Raji (cell line): ENCODE measurements around the gene ZNF581.
A peak's percentile ranks its signal among the peaks of the same experiment; 100 is the strongest.

Experiments used
- POLR2A ChIP-seq: IDR thresholded peaks from 2 replicates; pipeline ENCODE4 v1.6.1; 2011; ENCODE audit warnings: low read depth, low read length, control low read depth; ENCODE audit not compliant: insufficient read depth

ZNF581 gene

DNA sequence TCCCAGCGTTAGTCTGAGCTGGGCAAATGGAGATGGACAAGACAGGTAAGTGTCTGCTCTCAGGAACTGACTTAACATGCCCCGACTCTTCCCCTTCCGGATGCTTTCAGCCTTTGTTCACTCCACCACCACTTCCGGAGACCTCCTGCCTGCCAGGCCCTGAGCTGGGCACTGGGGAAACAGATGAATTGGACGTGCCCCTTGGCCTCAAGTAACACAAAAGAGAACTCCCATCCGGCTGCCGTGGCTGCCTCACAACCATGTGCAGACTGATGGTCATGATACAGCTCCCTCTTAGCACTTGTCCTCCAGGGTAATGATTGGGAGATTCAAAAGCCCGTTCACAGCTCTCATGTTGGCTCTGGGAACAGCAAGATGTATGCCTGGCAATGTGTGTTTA, 26.0 kb upstream of the ZNF581 start:
- TF ChIP-seq POLR2A = no peak

DNA sequence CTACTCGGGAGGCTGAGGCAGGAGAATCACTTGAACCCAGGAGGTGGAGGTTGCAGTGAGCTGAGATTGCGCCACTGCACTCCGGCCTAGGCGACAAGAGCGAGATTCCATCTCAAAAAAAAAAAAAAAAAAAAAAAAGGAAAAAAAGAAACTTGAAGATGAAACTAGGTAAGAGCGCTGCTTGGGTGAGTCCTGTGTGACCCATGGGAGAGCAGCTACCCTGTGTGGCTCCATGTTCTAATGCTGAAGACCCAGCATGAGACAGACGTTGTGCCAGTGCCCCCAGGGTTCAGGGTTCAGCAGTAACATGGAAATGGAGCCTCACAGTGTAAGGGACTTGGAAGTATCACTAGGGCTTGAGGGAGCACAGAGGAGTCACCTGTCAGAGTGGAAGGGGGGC, 25.0 kb upstream of the ZNF581 start:
- no peak for TF ChIP-seq POLR2A

DNA sequence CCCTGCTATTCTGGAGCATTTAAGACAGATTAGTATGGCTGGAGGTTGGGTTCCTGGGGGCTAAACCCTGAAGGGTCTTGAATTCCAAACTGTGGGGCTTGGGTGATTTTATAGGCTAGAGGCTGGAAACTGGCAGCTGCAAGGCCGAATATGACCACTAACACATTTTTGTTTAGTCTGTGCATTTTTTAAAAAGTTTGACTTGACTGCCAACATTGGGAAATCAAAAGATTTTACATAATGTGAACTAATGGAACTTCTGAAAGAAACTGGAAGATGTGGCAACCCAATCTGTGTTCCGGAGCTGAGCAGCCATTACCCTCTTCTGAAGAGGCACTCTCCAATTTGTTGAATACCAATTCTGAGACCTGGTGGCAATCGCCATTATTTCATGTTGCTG, 24.2 kb upstream of the ZNF581 start:
- no peak for TF ChIP-seq POLR2A

DNA sequence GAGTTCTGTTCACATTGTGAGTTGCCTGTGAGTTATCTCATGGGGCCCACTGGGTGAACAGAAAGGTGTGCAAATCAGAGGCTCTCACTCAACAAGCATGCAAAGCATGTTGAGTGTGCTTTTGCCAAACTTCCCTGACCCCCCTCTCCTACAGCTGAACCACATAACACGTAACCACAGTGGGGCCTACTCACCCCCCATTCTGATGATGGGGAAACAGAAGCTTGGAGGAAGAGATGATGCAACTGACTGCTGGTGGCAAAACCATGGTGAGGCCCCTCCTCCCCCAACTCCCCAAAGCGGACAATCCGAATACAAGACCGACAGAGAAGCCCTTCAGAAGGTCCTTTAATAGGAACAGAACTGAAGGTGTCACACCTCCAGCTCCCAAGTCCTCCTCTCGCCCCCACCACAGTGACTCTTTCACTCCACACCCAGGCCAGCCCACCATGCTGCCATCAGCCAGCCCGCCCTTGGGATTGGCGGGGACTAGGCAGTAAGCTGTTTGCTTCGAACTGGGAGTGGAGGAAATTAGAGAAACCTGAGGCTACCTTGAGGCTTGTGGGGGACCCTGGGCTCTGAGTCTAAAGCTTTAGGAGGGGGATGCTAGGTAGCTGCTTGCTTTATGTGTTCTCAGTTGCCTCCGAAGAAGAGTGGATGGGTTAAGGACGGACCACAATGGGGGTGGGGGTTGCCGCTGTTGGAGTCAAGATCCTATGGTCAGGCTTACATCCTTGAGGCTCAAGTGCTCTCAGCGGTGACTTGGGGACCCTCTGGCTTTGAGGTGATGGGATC, 22.8 kb upstream of the ZNF581 start:
- TF ChIP-seq POLR2A = no peak

DNA sequence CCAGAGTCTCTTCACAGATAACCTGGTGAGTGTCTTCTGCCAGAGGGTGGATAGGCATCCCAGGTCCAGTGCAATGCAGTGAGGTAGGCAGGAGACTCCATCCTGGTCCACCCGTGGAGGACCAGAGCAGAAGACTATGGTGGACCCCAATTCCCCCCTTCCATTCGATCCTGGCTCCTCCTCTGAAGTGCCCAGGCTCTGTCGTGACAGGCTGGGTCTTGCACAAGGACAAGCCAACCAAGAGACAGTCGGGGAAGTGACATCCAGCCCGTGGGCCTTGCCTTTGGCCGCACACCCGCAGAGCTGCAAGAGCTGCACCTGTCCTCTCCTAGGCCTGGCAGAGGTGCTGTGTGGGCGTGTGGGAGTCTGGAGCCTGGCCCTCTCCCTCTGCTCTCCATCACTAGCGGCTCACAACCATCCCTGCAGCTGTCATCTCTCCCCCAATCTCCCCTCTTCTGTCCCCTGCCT, 22.2 kb upstream of the ZNF581 start:
- no peak for TF ChIP-seq POLR2A

DNA sequence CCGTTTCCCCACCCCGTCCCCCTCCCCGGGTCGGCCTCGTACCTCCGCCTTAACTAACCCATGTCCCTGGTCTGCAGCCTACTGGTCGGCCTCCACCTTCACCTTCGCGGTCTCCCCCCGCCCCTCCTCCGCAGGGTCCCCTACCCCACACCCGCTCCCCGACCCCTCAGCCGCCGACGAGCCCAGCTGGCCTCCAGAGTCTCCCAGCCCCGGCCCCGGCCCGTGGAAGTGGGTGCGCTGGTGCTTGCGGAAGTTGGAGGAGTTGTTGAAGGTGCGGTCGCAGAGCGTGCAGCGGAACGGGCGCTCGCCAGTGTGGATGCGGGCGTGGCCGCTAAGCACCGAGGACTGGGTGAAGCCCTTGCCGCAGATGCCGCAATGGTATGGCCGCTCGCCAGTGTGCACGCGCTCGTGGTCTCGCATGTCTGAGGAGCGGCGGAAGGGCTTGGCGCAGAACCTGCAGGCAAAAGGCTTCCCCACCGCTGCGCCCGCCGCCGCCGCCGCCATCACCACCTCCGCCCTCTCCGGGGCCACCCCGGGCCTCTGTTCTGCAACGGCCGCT, 21.7 kb upstream of the ZNF581 start:
- TF ChIP-seq POLR2A = no peak

DNA sequence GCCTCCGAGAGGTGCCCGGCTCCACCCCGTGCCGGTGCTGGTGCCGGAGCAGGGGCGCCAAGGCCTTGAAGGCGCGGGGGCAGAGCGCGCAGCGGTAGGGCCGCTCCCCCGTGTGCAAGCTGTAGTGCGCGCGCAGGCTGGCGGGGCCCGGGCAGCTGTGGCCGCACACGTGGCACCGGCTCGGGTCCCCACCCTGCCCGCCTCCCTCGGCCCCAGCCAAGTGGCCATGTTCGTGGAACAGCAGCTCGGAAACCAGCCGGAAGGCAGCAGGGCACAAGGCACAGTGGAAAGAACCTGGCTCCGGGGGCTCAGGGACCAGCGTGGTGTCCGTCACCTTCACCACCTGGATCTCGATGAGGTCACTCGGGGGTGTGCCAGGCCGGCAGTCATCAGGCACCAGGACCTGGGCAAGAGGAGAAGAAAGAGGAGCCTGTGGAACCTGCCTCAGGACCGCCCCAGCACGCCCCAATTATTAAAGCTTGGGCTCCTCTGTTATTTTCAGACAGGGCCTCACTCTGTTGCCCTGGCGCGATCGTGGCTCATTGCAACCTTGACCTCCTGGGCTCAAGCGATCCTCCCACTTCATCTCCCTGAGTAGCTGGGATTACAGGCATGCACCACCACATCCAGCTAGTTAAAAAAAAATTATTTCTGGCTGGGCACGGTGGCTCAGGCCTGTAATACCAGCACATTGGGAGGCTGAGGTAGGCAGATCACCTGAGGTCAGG, 21.0 kb upstream of the ZNF581 start:
- no peak for TF ChIP-seq POLR2A

DNA sequence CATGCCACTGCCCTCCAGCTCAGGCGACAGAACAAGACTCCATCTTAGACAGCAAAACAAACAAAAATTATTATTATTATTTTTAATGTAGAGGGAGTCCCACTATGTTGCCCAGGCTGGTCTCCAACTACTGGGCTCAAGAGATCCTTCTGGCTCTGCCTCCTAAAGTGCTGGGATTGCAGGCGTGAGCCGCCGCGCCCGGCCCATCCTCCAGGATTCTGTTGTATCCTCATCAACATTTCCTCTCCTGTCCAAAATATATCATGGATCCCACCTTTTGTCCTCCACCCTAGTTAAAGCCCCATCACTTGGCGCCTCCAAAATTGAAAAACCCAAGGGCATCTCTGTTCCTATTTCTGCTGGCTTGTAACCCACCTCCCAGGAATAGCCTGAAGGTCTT, 20.3 kb upstream of the ZNF581 start:
- no peak for TF ChIP-seq POLR2A

DNA sequence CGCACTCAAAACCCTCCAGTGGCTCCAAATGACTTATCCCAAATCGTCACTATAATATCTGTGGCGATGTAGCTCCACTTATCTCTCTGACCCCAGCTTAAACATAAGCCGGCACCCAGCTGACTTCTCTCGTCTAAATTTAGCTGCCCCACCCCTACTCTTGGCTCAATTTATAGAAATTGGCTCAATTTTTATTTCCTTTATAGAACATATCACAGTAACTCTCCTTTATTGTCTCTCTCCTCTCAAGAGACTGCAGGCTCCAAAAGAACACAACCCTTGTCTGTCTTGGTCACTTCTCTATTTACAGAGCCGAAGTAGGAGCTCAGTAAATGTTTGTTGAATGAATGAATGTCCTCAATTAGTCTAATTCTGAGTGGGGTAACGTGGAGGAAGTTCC, 19.9 kb upstream of the ZNF581 start:
- TF ChIP-seq POLR2A = no peak

DNA sequence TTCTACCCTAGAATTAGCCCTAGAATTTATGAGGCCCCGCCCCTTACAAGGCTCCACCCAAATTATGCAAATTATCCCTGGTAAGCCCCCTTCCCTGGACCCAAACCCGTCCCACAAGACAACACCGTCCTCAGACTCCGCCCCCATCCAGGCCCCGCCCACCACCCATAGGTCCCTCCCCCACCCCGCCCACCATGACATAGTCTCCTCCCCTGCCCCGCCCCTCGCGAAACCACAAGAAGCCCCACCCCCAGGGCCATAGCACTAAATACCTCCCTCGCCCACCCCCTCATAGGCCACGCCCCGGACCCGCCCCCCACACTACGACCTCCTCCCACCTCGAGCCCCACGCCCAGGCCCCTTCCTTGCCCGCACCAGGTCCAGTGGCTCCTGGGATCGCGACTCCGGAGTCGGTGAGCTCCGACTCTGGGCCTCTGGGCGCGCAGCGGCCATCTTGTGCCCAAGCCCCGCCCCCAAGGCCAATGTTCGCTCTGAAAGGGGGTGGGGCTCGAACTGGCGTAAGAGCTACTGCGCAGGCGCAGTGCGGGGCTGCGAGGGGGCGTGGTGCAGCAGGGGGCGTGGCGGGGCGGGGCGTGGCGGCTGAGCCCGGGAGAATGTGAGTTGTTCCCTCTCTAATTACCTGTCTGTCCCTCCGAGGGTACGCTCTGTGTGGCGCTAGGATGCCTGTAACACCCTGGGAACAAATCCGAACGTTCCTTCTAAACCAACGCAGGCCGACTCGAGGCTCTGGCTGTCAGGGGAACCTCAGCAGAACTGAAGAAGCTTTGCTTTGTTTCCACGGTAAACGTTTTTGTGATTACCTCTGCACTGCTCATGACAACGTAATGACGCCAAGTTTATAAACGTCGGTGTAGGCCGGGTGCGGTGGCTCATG, 19.1 kb upstream of the ZNF581 start, which contains the start of gene ZNF784:
Gene ZNF784, minus strand, starts transcription at position 458 of the 895 bp plus-strand sequence. Its CDS starts 5 bp downstream, at position 453.
- TF ChIP-seq POLR2A = peak; percentile 42

DNA sequence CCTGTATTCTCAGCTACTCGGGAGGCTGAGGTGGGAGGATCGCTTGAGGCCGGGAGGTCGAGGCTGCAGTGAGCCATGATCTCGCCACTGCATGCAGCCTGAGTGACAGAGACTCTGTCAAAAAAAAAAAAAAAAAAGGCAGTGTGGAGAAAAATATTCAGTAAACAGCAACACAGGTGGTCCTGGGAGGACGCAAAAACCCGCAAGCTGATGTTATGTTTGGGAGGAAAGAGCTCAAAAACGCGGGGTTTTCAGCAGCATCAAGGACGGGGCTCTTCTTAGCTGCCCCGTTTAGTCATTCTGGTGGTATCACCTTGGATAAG, 18.5 kb upstream of the ZNF581 start:
- no peak for TF ChIP-seq POLR2A

DNA sequence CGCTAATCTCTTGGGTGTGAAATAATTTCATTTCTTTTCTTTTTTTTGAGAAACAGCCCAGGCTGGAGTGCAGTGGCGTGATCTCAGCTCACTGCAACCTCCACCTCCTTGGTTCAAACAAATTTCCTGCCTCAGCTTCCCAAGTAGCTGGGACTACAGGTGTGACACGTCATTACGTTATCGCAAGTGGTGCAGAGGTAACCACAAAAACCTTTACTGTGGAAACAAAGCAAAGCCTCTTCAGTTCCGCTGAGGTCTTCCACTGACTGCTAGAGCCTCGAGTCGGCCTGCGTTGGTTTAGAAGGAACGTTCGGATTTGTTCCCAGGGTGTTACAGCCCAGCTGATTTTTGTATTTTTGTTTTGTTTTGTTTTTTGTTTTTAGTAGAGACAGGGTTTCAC, 17.1 kb upstream of the ZNF581 start:
- TF ChIP-seq POLR2A = no peak

DNA sequence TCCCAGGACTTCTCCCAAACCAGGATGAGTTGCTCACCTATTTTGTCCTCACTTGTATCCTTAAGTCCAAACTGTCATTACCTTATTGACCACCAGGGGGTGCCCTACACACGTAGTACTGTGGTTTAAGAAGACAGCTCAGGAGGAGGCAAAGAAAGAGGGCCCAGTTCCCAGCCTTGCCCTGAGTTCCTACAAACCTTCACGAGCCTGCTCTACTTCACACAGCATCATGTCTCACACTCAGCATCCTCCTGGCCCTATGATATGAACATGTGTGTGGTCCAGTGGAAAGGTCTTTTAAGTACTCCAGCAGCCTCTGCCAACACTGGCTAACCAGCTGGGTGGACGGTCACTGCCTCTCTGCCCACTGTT, 11.0 kb upstream of the ZNF581 start:
- TF ChIP-seq POLR2A = no peak

DNA sequence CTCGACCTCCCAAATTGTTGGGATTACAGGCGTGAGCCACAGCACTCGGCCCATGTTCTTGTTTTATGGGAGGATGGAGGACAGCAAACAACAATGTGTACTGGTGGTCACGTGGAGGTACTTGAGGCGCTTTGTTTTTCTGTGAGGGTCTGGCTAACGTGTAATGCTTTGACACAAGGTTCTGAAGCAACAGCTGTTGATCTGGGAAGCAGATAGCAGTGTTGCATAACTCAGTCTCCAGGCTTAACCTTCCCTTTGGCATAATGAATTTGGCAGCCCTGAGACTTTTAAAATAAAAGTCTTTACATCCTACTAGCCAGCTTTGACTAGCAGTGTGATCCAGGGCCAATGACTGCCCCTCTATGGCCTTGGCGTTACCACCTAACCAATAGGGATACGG, 9.6 kb upstream of the ZNF581 start:
- no peak for TF ChIP-seq POLR2A

DNA sequence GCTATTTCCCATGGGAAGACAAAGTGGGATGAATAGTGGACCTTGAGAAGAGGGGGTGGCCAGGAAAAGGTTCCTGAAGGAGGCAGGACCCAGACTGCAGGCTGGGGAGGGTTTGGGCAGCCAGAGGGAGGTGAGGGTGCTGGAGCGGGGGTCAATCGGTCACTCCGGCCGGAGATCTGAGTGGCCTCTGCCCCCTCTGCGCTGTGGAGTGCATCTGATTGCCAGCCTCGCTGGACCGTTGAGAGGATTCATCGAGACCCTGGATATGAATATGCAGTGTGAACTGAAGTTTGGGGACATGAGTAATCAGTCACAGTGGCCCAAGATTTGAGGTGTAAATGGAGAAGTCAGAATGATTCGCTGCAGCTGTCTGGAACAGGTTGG, 8.1 kb upstream of the ZNF581 start:
- TF ChIP-seq POLR2A = no peak
